Breast epithelium (tissue), 4 donors: ENCODE data around the gene LMCD1. TPM values are rescaled to one million over a fixed set of nuclear protein-coding genes. Genes with fewer than 3 reads are reported as not detected.

Experiments used
- DNase-seq, 2 donors: peaks; one replicate each; pipeline ENCODE4 v3.0.0-alpha.2; 2019; ENCODE audit warnings: low spot score in 2 of 2
- H3K27ac ChIP-seq, 2 donors: fragments of 200-600 bp; sonication (generic) in 1 of 2; one replicate each; pipeline ENCODE4 v1.5.1; 2016 to 2019; ENCODE audit warnings: mild to moderate bottlenecking in 1 of 2
- H3K27me3 ChIP-seq, 2 donors: fragments of 200-600 bp; sonication (generic) in 1 of 2; one replicate each; pipeline versions ENCODE4 v1.5.1 to v1.6.0; 2017 to 2019; ENCODE audit warnings: control low read depth in 1 of 2, mild to moderate bottlenecking in 1 of 2
- H3K36me3 ChIP-seq: fragments of 200-600 bp; one replicate; pipeline ENCODE4 v1.5.1; 2019
- H3K4me1 ChIP-seq, 2 donors: fragments of 200-600 bp; sonication (generic); one replicate each; pipeline ENCODE4 v1.5.1; 2016 to 2019; ENCODE audit warnings: control low read depth in 1 of 2
- H3K4me3 ChIP-seq, 3 donors: fragments of 200-600 bp; sonication (generic); 1 replicate in 2 of 3; 2 replicates in 1 of 3; pipeline ENCODE4 v1.5.1; 2016 to 2019; ENCODE audit warnings: mild to moderate bottlenecking in 3 of 3, moderate library complexity in 2 of 3
- H3K9me3 ChIP-seq, 2 donors: fragments of 200-600 bp; sonication (generic) in 1 of 2; one replicate each; pipeline ENCODE4 v1.5.1; 2016 to 2019; ENCODE audit warnings: control low read depth in 1 of 2
- CTCF ChIP-seq, 3 donors: fragments of 450-650 bp; IDR thresholded peaks; one replicate each; pipeline ENCODE4 v1.5.1; 2016 to 2017; ENCODE audit warnings: antibody characterized with exemption in 3 of 3, mild to moderate bottlenecking in 3 of 3, moderate library complexity in 3 of 3
- POLR2A ChIP-seq: fragments of 450-650 bp; IDR thresholded peaks from one replicate; pipeline ENCODE4 v1.6.1; 2016; ENCODE audit warnings: antibody characterized with exemption, mild to moderate bottlenecking, moderate library complexity
- POLR2AphosphoS5 ChIP-seq, 3 donors: sonication (generic); formaldehyde crosslinking; IDR thresholded peaks; one replicate each; pipeline ENCODE4 v1.6.1; 2017; ENCODE audit warnings: antibody characterized with exemption in 3 of 3
- intact Hi-C: fragments of 100-400 bp; cut with DNase I; formaldehyde crosslinking; loops from one replicate; pipeline ENCODE4 v1.15.1; 2023; ENCODE audit warnings: low total_unique reads
- total RNA-seq, 3 donors: library from RNA; depleted of rRNA; stranded (reverse); fragments of >200 nt; gene quantifications; one replicate each; pipeline ENCODE4 v1.1.0, GENCODE V29; 2016

Gene LMCD1
- total RNA-seq, 3 donors from 2014 or later = 53.0 to 228 (median 105) TPM

GRCh38 chr3:8486936-8487335 is 14.7 kb upstream of the LMCD1 start:
- Histone ChIP-seq H3K36me3 (no peaks in the 10 kb centered on the region), H3K4me3 (no peak overlapping the region), H3K27ac (no peak overlapping the region), H3K27me3 (no peaks in the 10 kb centered on the region), H3K4me1 (peaks cover 6 to 11% of the 10 kb centered on the region in 2 donors), H3K9me3 (peaks cover 0 to 4% of the 10 kb centered on the region in 2 donors)
- TF ChIP-seq CTCF (IDR thresholded peaks at IDR 0.05) (no peak), POLR2A (no peak), POLR2AphosphoS5 (IDR thresholded peaks at IDR 0.05) (no peak)
- DNase-seq = no peak
- intact Hi-C loops = no loop called here

- peaks cover 0 to 4% of the 10 kb centered on the region in 2 donors for H3K9me3 ChIP-seq
- H3K4me3 ChIP-seq = no peak overlapping the region
- no peaks in the 10 kb centered on the region for H3K36me3 ChIP-seq
- DNase-seq = no peak
- TF ChIP-seq CTCF (IDR thresholded peaks at IDR 0.05) = no peak
- intact Hi-C loops = no loop called here
- H3K27me3 ChIP-seq = no peaks in the 10 kb centered on the region
- no peak overlapping the region for H3K27ac ChIP-seq
- peaks cover 0 to 4% of the 10 kb centered on the region in 2 donors for H3K4me1 ChIP-seq
Measured at GRCh38 chr3:8488411-8488810, 13.2 kb upstream of the LMCD1 start.

GRCh38 chr3:8488877-8489276 is 12.7 kb upstream of the LMCD1 start:
- H3K9me3 ChIP-seq = peaks cover 0 to 4% of the 10 kb centered on the region in 2 donors
- no peaks in the 10 kb centered on the region for H3K27me3 ChIP-seq
- intact Hi-C loops = no loop called here
- H3K27ac ChIP-seq = peak overlapping the region in 1 of 2 donors; percentile 39
- no peaks in the 10 kb centered on the region for H3K4me1 ChIP-seq
- no peak overlapping the region for H3K4me3 ChIP-seq
- TF ChIP-seq POLR2A (no peak), CTCF (IDR thresholded peaks at IDR 0.05) (no peak), POLR2AphosphoS5 (IDR thresholded peaks at IDR 0.05) (no peak)
- no peak for DNase-seq
- no peaks in the 10 kb centered on the region for H3K36me3 ChIP-seq

GRCh38 chr3:8489278-8489792 is 12.3 kb upstream of the LMCD1 start:
- Histone ChIP-seq H3K4me3 (no peak overlapping the region), H3K36me3 (no peaks in the 10 kb centered on the region), H3K4me1 (no peaks in the 10 kb centered on the region), H3K27ac (peak overlapping the region in 1 of 2 donors; percentile 39), H3K27me3 (no peaks in the 10 kb centered on the region), H3K9me3 (peaks cover 0 to 4% of the 10 kb centered on the region in 2 donors)
- no peak for DNase-seq
- TF ChIP-seq CTCF (IDR thresholded peaks at IDR 0.05) (no peak), POLR2A (no peak), POLR2AphosphoS5 (IDR thresholded peaks at IDR 0.05) (no peak)
- intact Hi-C loops = no loop called here

GRCh38 chr3:8490079-8490552 is 11.5 kb upstream of the LMCD1 start:
- no peaks in the 10 kb centered on the region for H3K36me3 ChIP-seq
- no peak for TF ChIP-seq POLR2AphosphoS5 (IDR thresholded peaks at IDR 0.05)
- no peak for TF ChIP-seq CTCF (IDR thresholded peaks at IDR 0.05)
- no peak for TF ChIP-seq POLR2A
- no peaks in the 10 kb centered on the region for H3K4me1 ChIP-seq
- H3K27ac ChIP-seq = peak overlapping the region in 1 of 2 donors; percentile 20
- no peak for DNase-seq
- H3K4me3 ChIP-seq = no peak overlapping the region
- H3K27me3 ChIP-seq = no peaks in the 10 kb centered on the region
- no peaks in the 10 kb centered on the region for H3K9me3 ChIP-seq
- intact Hi-C loops = no loop called here
